ENCODE measurements around the gene SMIM24.
"Not testable (repeated sequence)": the region's sequence is repeated elsewhere in the genome, so short reads cannot be mapped to it uniquely, and the experiment has no call there.

SMIM24 gene

DNA sequence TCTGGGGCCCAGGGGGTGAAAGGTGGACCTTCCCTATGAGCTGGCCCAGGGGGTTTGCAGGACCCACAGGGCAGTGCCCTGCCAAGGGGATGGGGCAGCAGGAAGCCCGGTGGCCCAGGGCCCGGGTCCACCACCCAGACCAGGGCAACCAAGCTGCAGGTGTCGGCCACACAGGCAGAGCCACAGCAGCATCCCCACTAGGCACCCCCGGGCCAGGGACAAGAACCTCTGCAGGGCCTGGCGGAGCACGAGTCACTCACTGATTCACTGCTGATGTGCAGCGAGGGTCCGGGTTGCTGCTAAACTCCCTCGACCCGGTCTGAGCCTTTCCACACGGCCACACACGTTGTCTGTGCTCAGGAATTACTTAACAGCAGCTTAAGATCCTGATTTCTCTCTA lies 34.6 kb upstream of the SMIM24 start:
- DNase-seq (ENCODE audit: low read depth in 2 of 2): no peak

DNA sequence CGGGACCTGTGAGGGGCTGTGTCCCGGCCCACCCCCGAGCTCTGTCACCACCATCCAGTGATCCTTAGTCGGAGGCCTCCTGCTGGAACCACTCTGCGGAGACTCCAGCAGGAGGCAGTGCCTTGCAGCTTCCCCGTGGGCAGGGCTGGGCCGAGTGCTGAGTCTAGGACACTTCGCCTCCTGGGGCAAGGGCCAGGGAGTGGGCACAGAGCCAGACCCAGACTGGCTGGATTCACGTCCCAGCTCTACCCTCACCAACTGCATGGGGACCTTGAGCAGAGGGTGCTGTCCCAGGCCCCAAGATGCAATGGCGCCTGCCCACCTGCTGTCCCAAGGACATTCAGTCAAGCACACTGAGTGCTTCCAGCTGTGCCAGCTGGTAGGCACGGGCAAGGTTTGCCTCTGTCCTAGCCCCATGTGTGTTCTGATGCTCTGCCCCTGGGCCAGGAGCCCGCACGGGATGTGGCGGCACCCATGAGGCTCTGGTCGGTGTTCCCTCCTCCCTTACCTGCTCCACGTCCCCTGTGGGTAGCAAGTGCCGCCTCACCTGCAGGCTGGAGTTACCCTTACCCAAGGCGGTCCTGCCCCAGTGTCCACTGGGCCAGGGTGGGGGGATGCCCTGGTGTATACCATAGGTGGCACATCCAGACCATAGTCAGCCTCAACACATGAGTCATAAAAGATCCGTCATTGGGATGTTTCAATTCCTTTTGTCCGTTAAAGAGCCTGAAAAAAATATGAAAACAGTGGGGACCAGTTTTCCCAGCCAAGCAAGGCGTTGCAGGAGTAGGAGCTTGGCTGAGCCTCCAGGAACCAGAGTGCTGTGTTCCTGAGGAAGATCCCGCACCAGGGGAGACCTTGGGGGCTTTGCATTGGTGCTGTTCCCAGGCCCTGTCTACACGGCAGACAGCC lies 33.2 kb upstream of the SMIM24 start:
- DNase-seq (ENCODE audit: low read depth in 2 of 2): no peak

DNA sequence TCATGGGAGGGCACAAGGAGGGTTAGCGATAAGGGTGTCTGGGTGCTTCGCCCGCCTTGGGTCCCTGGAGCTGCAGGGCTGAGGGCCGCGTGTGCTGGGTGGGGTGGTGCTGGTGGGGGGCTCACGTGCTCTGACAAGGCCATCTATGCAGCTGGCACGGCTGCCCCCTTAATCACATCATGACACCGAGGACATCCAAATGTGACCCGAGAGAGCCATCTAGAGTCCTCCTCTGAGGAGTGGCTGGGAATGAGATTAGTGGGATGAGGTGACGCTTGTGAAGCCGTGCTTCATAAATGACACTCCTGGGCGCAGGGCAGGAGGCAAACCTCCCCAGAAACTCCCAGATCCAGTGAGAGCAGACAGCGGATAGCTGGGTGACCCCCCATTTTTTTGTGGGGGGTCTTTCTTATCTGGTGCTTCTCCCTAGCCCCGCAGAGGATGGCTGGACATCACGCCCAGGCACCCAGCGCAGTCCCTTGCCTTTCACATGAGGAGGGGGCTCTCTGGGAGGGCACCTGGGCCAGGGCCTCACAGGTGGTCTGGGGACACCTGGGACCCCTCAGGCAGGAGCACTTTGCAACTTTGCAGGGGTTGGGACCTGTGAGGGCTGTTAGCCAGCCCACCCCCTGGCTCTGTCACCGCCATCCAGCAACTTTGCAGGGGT lies 32.4 kb upstream of the SMIM24 start:
- no peak for DNase-seq (ENCODE audit: low read depth in 2 of 2)

DNA sequence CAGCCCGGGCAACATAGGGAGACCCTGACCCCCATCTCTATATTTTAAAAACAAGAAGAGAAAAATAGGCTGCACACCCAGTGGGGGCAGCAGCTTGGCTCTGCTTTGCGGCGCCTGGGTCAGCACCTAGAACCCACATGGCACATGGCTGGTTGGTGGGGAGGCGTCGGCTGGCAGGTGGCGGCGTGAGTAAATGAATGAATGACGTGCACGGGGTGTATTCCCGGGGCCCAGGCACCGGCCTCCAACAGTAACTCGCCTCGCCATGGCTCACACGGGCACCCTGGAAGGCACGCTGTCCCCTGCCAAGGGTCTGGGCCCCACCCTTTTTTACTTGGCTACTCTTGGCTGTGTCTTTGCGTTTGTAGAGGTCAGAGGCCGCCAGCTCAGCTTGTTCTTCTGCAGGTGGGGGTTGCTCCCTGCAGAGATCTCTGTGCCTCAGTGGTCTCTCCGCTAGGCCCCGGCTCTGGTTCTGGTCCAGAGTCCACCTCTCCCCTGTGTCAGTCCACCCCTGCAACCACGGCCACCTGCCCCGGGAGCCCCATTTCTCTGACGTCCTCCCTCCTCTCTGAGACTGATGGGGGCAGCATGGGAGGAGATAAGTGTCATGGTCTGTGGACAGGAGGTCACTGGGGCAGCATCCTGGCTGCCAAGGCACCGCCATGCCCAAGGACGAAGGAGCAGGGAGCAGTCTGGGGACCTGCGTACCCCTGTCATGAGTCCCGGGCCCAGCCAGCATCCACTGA lies 31.4 kb upstream of the SMIM24 start:
- no peak for DNase-seq (ENCODE audit: low read depth in 2 of 2)

DNA sequence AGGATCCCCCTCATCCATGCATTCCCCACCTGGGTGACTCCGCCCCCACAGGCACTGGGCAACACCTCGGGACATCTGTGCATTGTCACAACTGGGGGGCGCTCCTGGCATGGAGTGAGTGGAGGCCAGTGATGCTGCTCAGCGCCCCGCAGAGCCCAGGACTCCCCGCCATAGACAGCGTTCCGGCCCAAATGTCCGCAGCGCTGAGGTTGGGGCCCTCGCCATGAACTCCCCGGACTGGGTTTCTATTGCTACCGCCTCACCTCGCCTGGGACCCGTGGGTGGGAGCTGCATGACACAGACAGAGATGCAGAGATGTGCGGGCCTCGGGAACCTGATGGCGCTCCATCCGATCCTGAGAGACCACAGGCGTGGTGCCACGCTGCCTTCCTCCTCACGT lies 30.4 kb upstream of the SMIM24 start:
- no peak for DNase-seq (ENCODE audit: low read depth in 2 of 2)

DNA sequence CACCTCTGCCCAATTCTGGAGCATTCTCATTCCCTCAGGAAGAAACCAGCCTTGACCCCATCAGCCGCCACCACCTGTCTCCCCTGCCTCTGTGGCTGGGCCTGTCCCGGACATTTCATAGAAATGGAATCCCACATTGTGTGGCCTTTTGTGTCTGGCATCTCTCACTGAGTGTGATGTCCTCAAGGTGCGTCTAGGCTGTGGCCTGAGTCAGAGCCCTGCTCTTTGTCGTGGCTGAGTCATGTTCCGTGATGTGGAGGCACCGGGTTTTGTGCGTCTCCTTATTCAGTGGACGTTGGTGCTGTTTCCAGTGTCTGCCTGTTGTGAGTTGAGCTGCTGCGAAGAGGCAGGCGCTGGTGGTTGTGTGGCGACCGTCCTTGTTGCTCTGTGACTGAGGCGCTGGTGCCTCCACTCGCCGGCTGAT lies 29.3 kb upstream of the SMIM24 start:
- DNase-seq (ENCODE audit: low read depth in 2 of 2): no peak

DNA sequence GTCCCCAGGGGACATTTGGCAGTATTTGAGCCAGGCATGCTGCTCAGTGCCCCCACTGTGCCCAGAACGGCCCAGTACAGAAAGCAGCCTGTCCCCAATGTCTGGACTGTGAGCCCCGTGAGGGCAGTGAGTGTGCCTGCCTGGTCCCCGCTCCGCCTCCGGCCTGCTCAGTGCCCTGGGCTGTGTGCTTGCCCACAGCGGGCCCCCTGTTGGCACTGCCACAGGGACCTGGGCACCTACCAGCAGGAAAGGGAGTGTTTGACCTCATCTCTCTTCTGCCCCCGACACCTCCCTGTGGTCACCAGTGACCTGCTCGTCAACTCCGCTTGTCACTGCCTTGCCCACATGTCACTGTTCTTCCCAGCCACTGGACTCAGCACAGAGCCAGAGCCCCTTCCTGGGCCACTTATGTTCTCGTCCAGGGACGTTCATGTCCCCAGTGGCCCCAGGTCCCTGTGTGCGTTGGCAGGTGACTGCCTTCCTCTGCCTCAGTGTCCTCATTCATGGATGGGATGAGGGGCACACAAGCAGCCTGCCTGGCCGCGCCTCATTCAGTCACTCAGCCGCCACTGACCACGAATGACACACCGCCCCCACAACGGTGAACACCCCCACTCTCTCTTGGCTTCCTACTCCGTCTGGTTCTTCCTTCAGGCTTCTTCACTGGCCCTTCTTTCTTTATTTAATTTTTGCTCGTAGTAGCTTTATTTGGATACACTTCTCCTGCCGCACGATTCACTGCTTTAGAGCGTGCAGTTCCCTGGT lies 28.6 kb upstream of the SMIM24 start:
- DNase-seq (ENCODE audit: low read depth in 2 of 2): no peak

DNA sequence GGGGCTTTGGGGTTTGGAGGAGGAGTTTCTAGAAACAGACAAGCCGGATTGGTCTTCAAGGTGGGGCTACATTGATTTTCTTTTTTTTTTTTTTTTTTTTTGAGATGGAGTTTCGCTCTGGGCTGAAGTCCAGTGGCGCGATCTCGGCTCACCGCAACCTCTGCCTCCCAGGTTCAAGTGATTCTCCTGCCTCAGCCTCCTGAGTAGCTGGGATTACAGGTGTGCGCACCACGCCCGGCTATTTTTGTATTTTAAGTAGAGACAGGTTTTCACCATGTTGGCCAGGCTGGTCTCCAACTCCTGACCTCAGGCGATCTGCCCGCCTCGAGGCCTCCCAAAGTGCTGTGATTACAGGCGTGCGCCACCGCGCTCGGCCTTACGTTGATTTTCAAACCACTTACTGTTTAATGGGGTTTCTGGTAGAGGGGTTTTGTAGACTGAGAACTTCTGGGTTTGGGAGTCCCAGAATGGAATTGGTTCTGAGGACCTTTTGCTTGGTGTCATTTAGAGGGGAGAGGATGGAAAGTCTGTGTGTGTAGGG lies 27.9 kb upstream of the SMIM24 start:
- DNase-seq (ENCODE audit: low read depth in 2 of 2): not testable (repeated sequence)

DNA sequence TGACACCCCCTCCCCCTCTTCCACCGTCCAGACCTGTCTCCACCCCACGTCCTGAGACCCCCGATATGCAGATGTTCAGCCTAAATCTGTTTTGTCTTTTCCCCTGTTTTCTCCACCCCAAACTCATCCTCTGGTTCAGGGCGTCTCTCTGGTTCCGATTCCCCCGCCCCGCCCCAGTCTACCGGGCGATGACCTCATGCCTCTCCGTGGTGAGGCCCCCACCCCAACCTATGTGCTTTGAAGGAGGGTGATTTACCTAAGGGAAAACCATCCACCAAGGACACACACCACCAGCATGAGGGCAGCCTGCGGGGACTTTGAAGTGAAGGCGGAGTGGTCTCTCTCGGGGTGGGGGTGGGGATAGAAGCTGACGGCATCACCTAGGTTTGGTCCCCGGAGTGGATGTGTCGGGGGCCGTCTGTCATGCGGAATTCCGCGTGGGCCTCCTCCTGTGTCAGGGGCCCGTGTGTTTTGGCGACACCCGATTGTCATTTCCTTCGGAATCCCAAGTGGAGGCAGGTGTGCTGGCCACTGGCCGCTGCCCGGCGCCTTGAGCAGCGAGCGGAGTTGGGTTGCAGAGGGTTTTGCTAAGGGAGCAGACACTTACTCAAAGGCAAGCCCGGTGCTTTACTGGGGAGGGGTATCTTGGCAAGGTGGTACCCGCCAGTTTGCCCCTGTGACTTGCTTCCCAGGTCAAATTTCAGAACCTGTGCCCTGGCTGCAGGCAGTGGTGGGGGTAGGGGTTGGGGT lies 27.2 kb upstream of the SMIM24 start:
- no peak for DNase-seq (ENCODE audit: low read depth in 2 of 2)

DNA sequence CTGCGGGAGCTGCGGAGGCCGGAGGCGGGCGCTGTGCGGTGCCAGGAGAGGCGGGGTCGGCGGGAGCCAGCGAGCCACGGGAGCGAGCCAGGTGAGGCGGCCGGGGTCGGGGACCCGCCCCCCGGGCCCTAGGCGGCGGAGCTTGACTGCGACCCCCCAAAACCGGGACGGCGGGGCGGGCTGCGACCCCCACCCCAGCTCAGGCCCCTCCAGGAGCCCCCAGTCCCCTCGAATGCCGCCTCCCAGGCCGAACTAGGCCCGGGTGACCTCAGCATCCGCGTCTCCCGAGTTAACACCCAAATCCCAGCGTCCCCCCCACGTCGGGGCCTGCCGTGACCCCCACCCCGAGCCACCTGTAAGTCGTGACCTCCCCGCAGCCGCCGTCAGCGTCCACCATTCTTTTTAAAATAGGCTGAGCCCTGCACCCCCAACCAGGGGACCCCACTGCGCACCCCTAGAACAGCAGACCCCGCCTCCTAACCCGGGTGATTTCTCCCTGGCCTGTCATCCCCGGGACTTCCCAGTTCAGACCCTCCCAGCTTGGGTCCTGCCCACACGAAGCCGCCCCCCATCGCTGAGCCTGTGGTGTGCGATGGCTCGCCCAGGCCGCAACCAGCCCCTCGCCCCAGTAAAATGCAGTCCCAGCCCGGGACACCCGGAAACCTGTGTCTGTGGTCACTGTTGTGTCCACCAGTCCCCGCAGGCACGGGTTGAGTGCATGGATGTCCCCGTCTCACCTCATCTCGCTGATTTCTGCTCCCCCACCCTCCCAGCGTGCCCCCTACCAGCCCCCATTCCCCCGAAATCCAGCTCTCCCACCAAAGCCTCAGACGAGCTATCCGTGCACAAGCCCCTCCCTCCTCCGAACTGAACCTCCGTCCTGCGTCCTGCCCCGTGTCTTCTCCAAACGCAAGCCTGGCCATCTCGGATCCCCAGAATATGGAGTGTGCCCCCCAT lies 26.3 kb upstream of the SMIM24 start:
- no peak for DNase-seq (ENCODE audit: low read depth in 2 of 2)

DNA sequence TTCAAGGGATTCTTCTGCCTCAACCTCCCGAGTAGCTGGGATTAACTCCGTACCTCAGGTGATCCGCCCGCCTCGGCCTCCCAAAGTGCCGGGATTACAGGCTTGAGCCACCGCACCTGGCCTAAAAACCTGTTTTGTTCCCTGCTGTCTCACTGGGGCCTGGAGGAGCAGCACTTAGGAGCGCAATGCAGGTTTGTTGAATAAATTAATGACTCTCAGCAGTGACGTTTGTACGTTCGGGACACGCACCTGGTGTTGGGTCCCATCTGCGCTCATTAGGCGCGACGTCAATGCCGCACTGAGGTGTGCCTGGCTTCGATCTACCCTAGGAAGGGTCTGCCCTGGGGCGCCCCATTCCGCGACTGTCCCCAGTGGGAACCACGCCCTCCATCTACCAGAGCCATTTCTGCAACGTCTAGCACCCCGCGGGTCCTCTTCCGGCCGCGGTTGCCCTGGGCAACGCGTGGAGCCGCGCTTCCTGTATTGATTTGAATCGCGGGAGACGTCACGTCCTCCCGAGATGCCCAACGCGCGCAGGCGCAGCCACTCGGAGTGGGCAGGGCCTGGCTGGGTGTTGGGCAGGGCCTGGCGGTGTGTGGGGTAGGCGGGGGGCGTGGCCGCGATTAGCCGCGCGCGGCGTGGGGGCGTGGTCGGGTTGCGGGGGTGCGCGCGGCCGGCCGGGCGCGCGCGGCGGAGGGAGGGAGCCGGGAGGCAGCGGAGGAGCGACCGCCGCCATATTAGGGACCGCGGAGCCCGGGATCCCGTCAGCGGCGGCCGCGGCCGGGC lies 25.5 kb upstream of the SMIM24 start, which contains the start of gene FZR1:
Gene FZR1 (plus strand): TSS at position 714 of the 786 bp plus-strand sequence. CDS start 16,679 bp downstream, outside the sequence.
- peak; percentile 97 to 98 for DNase-seq (ENCODE audit: low read depth in 2 of 2)

DNA sequence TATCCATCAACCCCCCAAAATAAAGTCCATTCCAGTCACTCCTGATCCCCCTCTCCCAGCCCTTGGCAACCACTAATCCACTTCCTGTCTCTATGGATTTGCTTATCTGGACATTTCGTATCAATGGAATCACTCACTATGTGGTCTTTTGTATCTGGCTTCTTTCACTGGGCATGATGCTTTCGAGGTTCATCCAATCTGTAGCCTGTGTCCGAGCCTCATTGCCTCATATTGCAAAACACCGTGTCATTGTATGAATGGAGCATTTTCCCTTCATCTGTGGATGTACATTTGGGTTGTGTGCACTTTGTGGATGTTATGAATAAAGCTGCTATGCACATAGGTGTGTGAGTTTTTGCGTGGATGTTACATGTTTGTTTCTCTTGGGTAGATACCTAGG lies 24.4 kb upstream of the SMIM24 start:
- no peak for DNase-seq (ENCODE audit: low read depth in 2 of 2)

DNA sequence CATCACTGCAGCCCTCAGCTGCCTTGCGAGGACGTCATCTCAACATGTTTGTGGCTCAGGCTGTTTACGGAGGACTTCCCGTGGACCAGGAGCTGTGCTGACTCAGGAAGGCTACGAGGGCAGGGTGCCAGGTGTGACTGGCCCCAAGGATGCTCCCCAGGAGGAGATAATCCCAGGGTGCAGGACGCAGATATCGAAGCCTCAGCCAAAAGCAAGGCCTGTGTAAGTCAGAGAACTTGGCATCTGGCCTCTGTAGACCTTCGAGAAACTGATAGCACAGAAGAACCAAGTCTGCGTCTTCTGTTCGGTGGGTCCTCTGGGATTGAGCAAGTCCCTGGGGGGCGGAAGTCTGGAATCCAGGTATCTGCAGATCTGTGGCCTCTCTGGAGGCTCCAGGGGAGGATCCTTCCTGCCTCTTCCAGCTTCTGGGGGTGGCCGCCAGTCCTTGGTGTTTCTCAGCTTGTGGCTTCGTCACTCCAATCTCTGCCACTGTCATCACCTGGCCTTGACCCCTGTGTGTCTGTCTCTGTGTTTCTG lies 22.8 kb upstream of the SMIM24 start:
- DNase-seq (ENCODE audit: low read depth in 2 of 2): no peak

DNA sequence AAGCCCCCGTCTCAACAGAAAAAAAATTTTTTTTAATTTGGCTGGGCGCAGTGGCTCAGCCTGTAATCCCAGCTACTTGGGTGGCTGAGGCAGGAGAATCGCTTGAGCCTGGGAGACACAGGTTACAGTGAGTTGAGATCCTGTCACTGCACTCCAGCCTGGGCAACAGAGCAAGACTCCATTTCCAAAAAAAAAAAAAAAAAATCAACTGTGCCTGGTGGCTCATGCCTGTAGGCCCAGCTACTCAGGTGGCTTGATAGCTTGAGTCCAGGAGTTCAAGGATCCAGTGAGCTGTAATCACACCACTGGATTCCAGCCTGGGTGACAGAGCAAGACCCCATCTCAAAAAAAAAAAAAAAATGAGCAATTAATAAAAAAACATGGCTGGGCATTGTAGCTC lies 21.5 kb upstream of the SMIM24 start:
- DNase-seq (ENCODE audit: low read depth in 2 of 2): no peak

DNA sequence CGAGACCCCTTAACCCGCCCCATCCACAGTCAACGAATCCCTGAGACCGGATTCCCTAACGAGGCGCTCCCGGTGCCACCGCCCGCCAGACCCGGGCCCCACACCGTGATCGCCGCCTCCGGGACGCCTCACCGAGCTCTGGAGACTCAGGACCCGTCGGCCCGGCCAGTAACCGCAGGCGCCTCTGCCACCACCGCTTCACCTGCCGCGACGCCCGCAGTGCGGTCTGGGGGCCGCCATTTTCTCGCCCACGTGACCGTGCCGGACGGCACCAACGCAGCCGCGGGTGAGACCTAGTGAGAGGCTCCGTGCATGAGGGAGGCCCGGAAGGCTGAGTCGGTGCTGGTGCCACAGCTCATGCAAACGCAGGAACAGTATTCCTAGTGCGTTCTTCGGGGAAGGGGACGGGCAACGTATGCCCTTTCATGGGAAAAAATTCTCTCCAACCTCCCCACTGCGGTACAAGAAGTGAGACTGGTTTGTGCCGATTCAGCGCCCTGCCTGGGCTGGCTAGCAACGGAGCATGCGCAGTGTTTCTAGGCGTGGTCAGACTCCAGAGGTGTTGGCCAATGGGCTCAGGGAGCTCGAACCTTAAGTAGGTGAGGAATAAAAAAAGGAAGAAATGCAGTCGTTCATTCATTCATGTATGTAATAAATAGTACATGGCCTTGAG lies 20.2 kb upstream of the SMIM24 start, which contains the start of gene DOHH:
Gene DOHH (minus strand): TSS at position 246 of the 673 bp plus-strand sequence. CDS start 3,860 bp downstream, outside the sequence.
- peak; percentile 92 to 93 for DNase-seq (ENCODE audit: low read depth in 2 of 2)

DNA sequence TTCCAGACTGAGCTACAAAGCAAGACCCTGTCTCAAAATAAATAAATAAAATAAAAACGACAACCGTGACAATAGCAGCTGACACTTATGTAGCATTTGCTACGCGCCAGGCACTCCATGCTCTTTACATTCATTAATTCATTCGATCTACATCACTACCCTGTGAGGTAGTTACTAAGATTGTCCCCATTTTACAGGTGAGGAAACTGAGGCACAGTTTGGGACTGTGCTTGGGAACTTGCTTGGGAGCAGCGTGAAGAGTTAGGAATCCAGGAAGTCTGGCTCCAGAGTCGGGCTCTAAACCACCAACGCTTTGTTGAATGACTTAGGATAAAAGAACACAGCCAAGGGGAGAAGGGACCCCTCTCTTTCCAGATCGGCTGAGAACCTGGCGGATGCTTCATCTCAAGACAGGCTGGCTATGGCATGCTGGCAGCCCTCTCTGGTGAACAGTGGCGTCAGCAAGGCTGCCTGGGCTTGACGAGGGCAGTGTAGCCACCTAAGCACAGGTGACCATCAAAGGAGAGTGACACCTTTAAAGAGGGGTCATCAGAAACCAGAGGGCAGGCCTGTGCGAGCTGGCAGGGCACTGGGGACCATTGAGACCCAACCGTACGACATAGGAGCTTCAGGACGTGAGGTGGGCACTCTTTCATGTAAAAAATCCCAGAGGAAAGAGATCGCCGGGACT lies 19.6 kb upstream of the SMIM24 start:
- no peak for DNase-seq (ENCODE audit: low read depth in 2 of 2)

Data from fibroblast of skin of left quadriceps (primary cell).